ENCODE data around the gene GLIPR2.

GRCh38 chr9:36092509-36093215, 43.9 kb upstream of the GLIPR2 start:
- TF ChIP-seq USF2 (IDR thresholded peaks at IDR 0.05; ENCODE audit: low read depth, low read length) (no peak), BHLHE40 (IDR thresholded peaks at IDR 0.05; ENCODE audit: low read depth, low read length) (no peak), CTCF (conservative IDR thresholded peaks at IDR 0.05; ENCODE audit: low read depth, low read length) (no peak)
